Measurements from ENCODE around the gene NUP133. TPM values are rescaled to one million over a fixed set of nuclear protein-coding genes. Genes with fewer than 3 reads are reported as not detected.

NUP133 gene
- total and polyA plus RNA-seq, 2 donors (not counting 1 experiment from before 2014, with no cell fraction given): 10.5 to 50.5 TPM

DNA sequence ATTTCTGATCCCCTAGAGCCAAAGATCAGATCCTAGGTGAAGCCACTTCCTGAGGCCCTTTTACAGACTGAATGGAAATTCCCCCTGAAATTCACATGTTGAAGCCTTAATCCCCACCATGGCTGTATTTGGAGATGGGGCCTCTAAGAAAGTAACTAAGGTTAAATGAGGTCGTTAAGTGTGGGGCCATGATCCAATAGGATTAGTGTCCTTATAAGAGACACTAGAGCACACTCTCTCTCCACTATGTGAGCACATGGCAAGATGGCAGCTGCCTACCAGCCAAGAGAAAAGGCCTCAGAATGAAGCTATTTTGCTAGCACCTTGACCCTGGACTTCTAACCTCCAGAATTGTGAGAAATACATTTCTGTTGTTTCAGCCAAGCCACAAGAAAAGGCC, 36.4 kb upstream of the NUP133 start:
- Histone ChIP-seq H3K4me1 (ENCODE audit: control insufficient read depth in 2 of 2, insufficient read depth in 2 of 2, low read length in 2 of 2) (peaks cover 5 to 7% of the 10 kb centered on the region in 2 donors), H2AFZ (ENCODE audit: insufficient read depth, low read depth, low read length, poor library complexity, severe bottlenecking) (no peak overlapping the region), H3K79me2 (ENCODE audit: control insufficient read depth, insufficient read depth, low read length) (peaks cover 7% of the 10 kb centered on the region), H3K9ac (ENCODE audit: low read length) (no peak overlapping the region), H3K4me2 (replicated peaks; ENCODE audit: low read depth, low read length, poor library complexity, severe bottlenecking) (no peak overlapping the region), H3K27ac (ENCODE audit: low read length in 2 of 2) (no peak overlapping the region), H3K27me3 (replicated peaks in 1 of 4; ENCODE audit: control extremely low read depth in 1 of 4, control insufficient read depth in 3 of 4, insufficient read depth in 4 of 4, low read length in 3 of 4) (no peaks in the 10 kb centered on the region), H3K9me3 (ENCODE audit: control extremely low read depth in 1 of 3, control insufficient read depth in 2 of 3, insufficient read depth in 1 of 3, low read length in 2 of 3) (no peaks in the 10 kb centered on the region), H3K36me3 (replicated peaks in 1 of 2; ENCODE audit: control extremely low read depth in 1 of 2, control insufficient read depth in 1 of 2, extremely low read depth in 1 of 2, insufficient read depth in 2 of 2, low read length in 1 of 2) (peaks cover 3 to 43% of the 10 kb centered on the region in 2 experiments), H3K4me3 (ENCODE audit: control extremely low read depth in 1 of 5, extremely low read depth in 1 of 5, insufficient read depth in 1 of 5, low read depth in 2 of 5, low read length in 4 of 5) (no peak overlapping the region), H4K20me1 (ENCODE audit: control insufficient read depth, insufficient read depth, low read length, poor library complexity, severe bottlenecking) (no peaks in the 10 kb centered on the region)
- DNase-seq (no peak), ATAC-seq (ENCODE audit: low read depth) (no peak)
- TF ChIP-seq EZH2 (IDR thresholded peaks at IDR 0.05; ENCODE audit: borderline replicate concordance, insufficient read depth, low read depth, low read length, poor library complexity, severe bottlenecking): no peak
- TF ChIP-seq, protein P1, sequence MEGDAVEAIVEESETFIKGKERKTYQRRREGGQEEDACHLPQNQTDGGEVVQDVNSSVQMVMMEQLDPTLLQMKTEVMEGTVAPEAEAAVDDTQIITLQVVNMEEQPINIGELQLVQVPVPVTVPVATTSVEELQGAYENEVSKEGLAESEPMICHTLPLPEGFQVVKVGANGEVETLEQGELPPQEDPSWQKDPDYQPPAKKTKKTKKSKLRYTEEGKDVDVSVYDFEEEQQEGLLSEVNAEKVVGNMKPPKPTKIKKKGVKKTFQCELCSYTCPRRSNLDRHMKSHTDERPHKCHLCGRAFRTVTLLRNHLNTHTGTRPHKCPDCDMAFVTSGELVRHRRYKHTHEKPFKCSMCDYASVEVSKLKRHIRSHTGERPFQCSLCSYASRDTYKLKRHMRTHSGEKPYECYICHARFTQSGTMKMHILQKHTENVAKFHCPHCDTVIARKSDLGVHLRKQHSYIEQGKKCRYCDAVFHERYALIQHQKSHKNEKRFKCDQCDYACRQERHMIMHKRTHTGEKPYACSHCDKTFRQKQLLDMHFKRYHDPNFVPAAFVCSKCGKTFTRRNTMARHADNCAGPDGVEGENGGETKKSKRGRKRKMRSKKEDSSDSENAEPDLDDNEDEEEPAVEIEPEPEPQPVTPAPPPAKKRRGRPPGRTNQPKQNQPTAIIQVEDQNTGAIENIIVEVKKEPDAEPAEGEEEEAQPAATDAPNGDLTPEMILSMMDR (IDR thresholded peaks at IDR 0.05): no peak
- Mint-ChIP-seq H3K27ac (no peak overlapping the region), H3K4me1 (peaks cover 13% of the 10 kb centered on the region), H3K9me3 (ENCODE audit: insufficient read depth) (no peaks in the 10 kb centered on the region), H3K4me3 (no peak overlapping the region), H3K27me3 (no peaks in the 10 kb centered on the region)
- CTCF ChIA-PET: no interaction called here
- intact Hi-C loops (cut with micrococcal nuclease): no loop called here
- POLR2A ChIA-PET: no interaction called here
- no CpG with 5 or more reads among the region's 1 CpG for WGBS (ENCODE audit: insufficient coverage)

DNA sequence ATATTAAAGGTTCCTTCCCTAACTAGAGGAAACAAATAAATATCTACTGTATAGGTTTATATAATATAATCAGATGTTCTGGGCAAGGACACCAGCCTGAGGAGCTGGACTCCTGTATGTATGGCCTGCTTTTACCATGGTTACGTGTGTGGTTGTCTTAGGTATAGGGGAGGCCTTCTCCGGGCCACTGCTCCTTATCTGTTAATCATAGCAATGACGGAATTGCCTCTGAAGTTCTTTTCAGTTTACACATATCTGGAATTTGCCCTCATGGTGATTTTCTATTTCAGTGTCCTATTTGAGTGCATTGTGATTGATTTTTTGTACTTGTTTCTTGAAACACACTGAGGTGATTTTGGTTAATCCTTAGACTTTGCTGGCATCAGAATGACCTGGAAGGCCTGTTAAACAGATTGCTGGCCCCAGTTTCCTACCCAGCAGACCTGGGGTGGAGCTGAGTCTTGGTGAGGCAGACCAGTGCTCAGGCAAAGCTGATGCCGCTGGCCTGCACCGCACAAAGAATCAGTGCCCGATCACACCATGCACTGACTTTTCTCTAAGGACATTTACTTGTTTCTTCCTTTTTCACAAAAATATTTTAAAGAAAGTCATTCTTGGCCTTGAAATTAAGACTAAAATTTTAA, 31.8 kb upstream of the NUP133 start:
- no peak for DNase-seq
- Histone ChIP-seq H3K4me2 (replicated peaks; ENCODE audit: low read depth, low read length, poor library complexity, severe bottlenecking) (no peak overlapping the region), H3K27ac (ENCODE audit: low read length in 2 of 2) (no peak overlapping the region), H3K4me3 (ENCODE audit: control extremely low read depth in 1 of 5, extremely low read depth in 1 of 5, insufficient read depth in 1 of 5, low read depth in 2 of 5, low read length in 4 of 5) (no peak overlapping the region), H3K4me1 (ENCODE audit: control insufficient read depth in 2 of 2, insufficient read depth in 2 of 2, low read length in 2 of 2) (peaks cover 5 to 7% of the 10 kb centered on the region in 2 donors), H3K36me3 (replicated peaks in 1 of 2; ENCODE audit: control extremely low read depth in 1 of 2, control insufficient read depth in 1 of 2, extremely low read depth in 1 of 2, insufficient read depth in 2 of 2, low read length in 1 of 2) (peaks cover 3 to 49% of the 10 kb centered on the region in 2 experiments), H3K9me3 (ENCODE audit: control extremely low read depth in 1 of 3, control insufficient read depth in 2 of 3, insufficient read depth in 1 of 3, low read length in 2 of 3) (no peaks in the 10 kb centered on the region), H3K79me2 (ENCODE audit: control insufficient read depth, insufficient read depth, low read length) (no peaks in the 10 kb centered on the region), H3K9ac (ENCODE audit: low read length) (no peak overlapping the region), H3K27me3 (replicated peaks in 1 of 4; ENCODE audit: control extremely low read depth in 1 of 4, control insufficient read depth in 3 of 4, insufficient read depth in 4 of 4, low read length in 3 of 4) (no peaks in the 10 kb centered on the region), H2AFZ (ENCODE audit: insufficient read depth, low read depth, low read length, poor library complexity, severe bottlenecking) (no peak overlapping the region), H4K20me1 (ENCODE audit: control insufficient read depth, insufficient read depth, low read length, poor library complexity, severe bottlenecking) (no peaks in the 10 kb centered on the region)
- POLR2A ChIA-PET: no interaction called here
- Mint-ChIP-seq H3K4me3 (no peak overlapping the region), H3K27ac (no peak overlapping the region), H3K27me3 (no peaks in the 10 kb centered on the region), H3K4me1 (peaks cover 13% of the 10 kb centered on the region), H3K9me3 (ENCODE audit: insufficient read depth) (no peaks in the 10 kb centered on the region)
- intact Hi-C loops (cut with micrococcal nuclease): no loop called here
- no peak for TF ChIP-seq EZH2 (IDR thresholded peaks at IDR 0.05; ENCODE audit: borderline replicate concordance, insufficient read depth, low read depth, low read length, poor library complexity, severe bottlenecking)
- TF ChIP-seq, protein P1 (IDR thresholded peaks at IDR 0.05): no peak
- CTCF ChIA-PET: no interaction called here
- 100% methylated on average over 1 of the region's 6 CpGs for WGBS (ENCODE audit: insufficient coverage)
- no peak for ATAC-seq (ENCODE audit: low read depth)
